RWPE1 (cell line): ENCODE measurements around the gene CRYBG2.

Experiments
- CTCF ChIA-PET: fragments of 350-600 bp; sonication (Branson Sonifier 250); formaldehyde crosslinking; extraction: SDS; loops from one replicate; lab custom pipeline; 2021; lab: Yijun Ruan, JAX
- POLR2A ChIA-PET: fragments of 400-600 bp; formaldehyde crosslinking; extraction: SDS; loops from one replicate; lab custom pipeline; 2020; ENCODE audit warnings: antibody characterized with exemption; ENCODE audit not compliant: low non-redundant PET; lab: Yijun Ruan, JAX
- DNase-seq: peaks from one replicate; pipeline ENCODE4 v3.0.0; 2012; ENCODE audit warnings: low spot score
- H3K27ac ChIP-seq: fragments of 450-650 bp; 2 replicates; pipeline ENCODE4 v1.5.1; 2017
- CTCF ChIP-seq: fragments of 450-650 bp; conservative IDR thresholded peaks from 2 replicates; pipeline ENCODE4 v1.5.1; 2017; ENCODE audit warnings: low read depth, mild to moderate bottlenecking

The CRYBG2 gene

GRCh38 chr1:26280333-26281042, 73.4 kb downstream of the CRYBG2 start:
- DNase-seq: peak; percentile 76

GRCh38 chr1:26279456-26280332, 74.2 kb downstream of the CRYBG2 start, which contains the start of gene SH3BGRL3:
SH3BGRL3 (plus strand) TSS chr1:26280086; CDS start chr1:26280156, 70 bp downstream.
- peak within 1 kb of the TSS; percentile 99 for H3K27ac ChIP-seq
- ChIA-PET POLR2A (interaction anchor here (0.6 kb wide), 1 partner anchor 8 kb away, joined by 3 read pairs; no protein-coding TSS in a partner anchor), CTCF (interaction anchor here (0.6 to 1.4 kb wide), 5 partner anchors 24 to 526 kb away, joined by 3 to 5 read pairs (median 3); partner anchors contain the start of gene CEP85)
- peak; percentile 70 for TF ChIP-seq CTCF
- peak; percentile 85 for DNase-seq

More at GRCh38 chr1:26280333-26281042, 73.4 kb downstream of the CRYBG2 start:
- POLR2A ChIA-PET: no interaction called here
- CTCF ChIA-PET: interaction anchor here (0.6 to 1.7 kb wide), 3 partner anchors 46 to 75 kb away, joined by 3 to 6 read pairs (median 4); partner anchors contain the start of gene CEP85
- no peak for TF ChIP-seq CTCF
- H3K27ac ChIP-seq: peak overlapping the region; percentile 99

- TF ChIP-seq CTCF: no peak
- H3K27ac ChIP-seq: peak overlapping the region; percentile 99
- ChIA-PET POLR2A (no interaction called here), CTCF (interaction anchor here (0.7 to 1.4 kb wide), 5 partner anchors 10 to 221 kb away, joined by 3 to 5 read pairs (median 4); partner anchors contain the start of gene CEP85)
- DNase-seq: peak; percentile 54
Observed at GRCh38 chr1:26278724-26279455, 75.0 kb downstream of the CRYBG2 start.

GRCh38 chr1:26278303-26278702, 75.6 kb downstream of the CRYBG2 start:
- peak; percentile 68 for DNase-seq
- H3K27ac ChIP-seq: peak overlapping the region; percentile 99
- POLR2A ChIA-PET: no interaction called here
- no peak for TF ChIP-seq CTCF
- CTCF ChIA-PET: interaction anchor here (0.6 to 1.4 kb wide), 5 partner anchors 10 to 220 kb away, joined by 3 to 5 read pairs (median 4); partner anchors contain the start of genes CEP85 and UBXN11

GRCh38 chr1:26277719-26278118, 76.2 kb downstream of the CRYBG2 start:
- POLR2A ChIA-PET: interaction anchor here (0.5 kb wide), 1 partner anchor 45 kb away, joined by 6 read pairs; no protein-coding TSS in a partner anchor
- DNase-seq: no peak
- no peak for TF ChIP-seq CTCF
- CTCF ChIA-PET: interaction anchor here (0.6 to 1.0 kb wide), 5 partner anchors 11 to 362 kb away, joined by 3 to 4 read pairs (median 4); partner anchors contain the start of gene UBXN11
- H3K27ac ChIP-seq: peak overlapping the region; percentile 99
